ENCODE data around the gene MRGPRG. TPM values are rescaled to one million over a fixed set of nuclear protein-coding genes. Genes with fewer than 3 reads are reported as not detected.
A peak's percentile ranks its signal among the peaks of the same experiment; 100 is the strongest.

MRGPRG gene
- polyA plus RNA-seq, 2 of the 4 experiments (the other 2 are of a cell fraction): not detected

DNA sequence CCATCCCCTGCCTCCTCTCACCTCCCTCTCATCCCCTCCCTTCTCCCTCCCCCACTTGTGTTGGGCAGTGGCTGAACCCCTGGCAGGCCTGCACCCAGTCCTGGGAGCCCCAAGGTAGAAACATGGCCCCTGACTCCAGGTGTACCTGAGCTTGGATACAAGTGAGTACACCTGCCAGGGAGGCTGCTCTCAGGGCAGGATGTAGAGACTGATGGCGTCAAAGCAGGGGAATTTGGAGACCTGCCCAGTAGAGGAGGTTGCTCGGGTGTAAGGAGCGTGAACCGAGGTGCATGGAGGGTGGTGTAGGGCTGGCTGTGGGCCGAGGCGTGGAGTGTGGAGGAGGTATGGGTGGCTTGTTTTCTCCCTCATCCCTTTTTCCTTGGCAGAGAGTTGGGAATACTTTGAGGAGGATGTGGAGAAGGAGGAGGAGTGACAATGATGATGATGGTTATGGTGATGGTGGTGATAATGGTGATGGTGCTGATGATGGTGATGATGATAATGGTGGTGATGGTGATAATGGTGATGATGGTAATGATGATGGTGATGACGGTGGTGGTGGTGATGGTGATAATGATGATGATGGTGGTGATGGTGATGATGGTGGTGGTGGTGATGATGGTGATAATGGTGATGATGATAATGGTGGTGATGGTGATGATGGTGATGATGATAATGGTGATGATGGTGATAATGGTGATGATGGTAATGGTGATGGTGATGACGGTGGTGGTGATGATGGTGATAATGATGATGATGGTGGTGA is 12.3 kb downstream of the MRGPRG start:
- POLR2A ChIA-PET: no interaction called here

DNA sequence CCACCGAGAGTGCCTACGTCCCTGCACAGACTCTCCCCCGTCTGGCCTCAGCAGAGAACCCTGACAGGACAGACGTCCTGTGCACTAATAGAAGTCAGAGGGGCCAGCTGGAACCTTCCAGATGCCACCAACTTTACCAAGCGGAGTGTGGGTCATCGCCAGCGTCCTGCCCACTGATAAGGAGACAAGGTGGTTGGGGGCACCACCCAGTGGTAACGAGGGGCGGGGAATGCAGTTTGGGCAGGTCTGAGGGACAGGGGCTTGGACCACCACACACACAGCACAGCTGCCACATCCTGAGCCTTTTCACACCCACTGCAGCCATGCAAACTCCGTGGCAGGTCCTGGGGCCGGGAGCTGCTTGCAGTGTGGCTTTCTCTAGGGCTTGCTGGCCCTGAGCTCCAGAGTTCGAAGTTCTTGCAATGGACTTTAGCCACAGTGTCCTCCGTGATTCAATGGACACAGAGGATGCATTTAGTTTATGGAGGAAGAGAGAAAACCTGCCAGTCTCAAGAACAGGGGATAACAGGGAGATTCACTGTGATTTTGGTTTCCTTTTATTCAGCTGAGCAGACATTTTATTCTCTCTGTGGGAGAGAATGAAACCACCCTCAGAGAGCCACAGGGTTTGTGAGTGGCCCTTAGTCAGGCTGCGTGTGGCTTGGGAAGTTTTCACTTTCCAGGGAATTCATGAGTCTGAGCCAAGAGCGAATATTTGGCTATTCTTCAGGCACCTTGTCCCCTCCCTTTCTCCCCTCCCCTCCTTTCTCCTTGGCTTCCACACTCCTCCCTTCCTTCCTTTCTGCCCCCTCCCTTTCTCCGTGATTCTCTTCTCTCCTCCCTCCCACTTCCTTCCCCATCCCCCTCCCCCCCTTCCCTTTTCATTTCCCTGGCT is 13.1 kb downstream of the MRGPRG start:
- H3K4me2 ChIP-seq: peak overlapping the region; percentile 26; the same call in 1 of the 3 replicates
- POLR2A ChIA-PET: no interaction called here
- peak; percentile 47 for TF ChIP-seq MAFK (IDR thresholded peaks at IDR 0.05; ENCODE audit: partially characterized antibody)
- TF ChIP-seq HOXB5 (CRISPR knock-in tag; IDR thresholded peaks at IDR 0.05): no peak
- FAIRE-seq (no peak), ATAC-seq (no peak), DNase-seq (ENCODE audit: low read depth in 1 of 2, low spot score in 1 of 2) (no peak)
- H3K4me1 ChIP-seq: no peaks in the 10 kb centered on the region; the same call in 2 of the 3 replicates
- H3K4me3 ChIP-seq: no peak overlapping the region
- H3K27ac ChIP-seq: no peak overlapping the region
- 18% methylated on average over 11 of the region's 16 CpGs for WGBS (ENCODE audit: missing lambda C conversion rate)
- CTCF ChIA-PET: no interaction called here
- no peaks in the 10 kb centered on the region for H3K9me3 ChIP-seq

More for the DNA sequence above, 12.3 kb downstream of the MRGPRG start:
- Histone ChIP-seq H3K9me3 (peaks cover 2% of the 10 kb centered on the region; the same call in 2 of the 3 replicates), H3K4me3 (no peak overlapping the region), H3K27ac (no peak overlapping the region), H3K4me1 (no peaks in the 10 kb centered on the region; the same call in 2 of the 3 replicates), H3K4me2 (no peak overlapping the region)
- CTCF ChIA-PET: no interaction called here
- 49% methylated on average over 8 of the region's 8 CpGs for WGBS (ENCODE audit: missing lambda C conversion rate)
- ATAC-seq: no peak
- DNase-seq (ENCODE audit: low read depth in 1 of 2, low spot score in 1 of 2): no peak
- FAIRE-seq: peak; percentile 39
- no peak for TF ChIP-seq KDM1A (IDR thresholded peaks at IDR 0.05; ENCODE audit: low read depth)
- TF ChIP-seq NR3C1 (IDR thresholded peaks at IDR 0.05): no peak
- TF ChIP-seq, protein P1, sequence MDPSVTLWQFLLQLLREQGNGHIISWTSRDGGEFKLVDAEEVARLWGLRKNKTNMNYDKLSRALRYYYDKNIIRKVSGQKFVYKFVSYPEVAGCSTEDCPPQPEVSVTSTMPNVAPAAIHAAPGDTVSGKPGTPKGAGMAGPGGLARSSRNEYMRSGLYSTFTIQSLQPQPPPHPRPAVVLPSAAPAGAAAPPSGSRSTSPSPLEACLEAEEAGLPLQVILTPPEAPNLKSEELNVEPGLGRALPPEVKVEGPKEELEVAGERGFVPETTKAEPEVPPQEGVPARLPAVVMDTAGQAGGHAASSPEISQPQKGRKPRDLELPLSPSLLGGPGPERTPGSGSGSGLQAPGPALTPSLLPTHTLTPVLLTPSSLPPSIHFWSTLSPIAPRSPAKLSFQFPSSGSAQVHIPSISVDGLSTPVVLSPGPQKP (IDR thresholded peaks at IDR 0.05; ENCODE audit: low read depth, low read length): no peak
- TF ChIP-seq, protein P2, sequence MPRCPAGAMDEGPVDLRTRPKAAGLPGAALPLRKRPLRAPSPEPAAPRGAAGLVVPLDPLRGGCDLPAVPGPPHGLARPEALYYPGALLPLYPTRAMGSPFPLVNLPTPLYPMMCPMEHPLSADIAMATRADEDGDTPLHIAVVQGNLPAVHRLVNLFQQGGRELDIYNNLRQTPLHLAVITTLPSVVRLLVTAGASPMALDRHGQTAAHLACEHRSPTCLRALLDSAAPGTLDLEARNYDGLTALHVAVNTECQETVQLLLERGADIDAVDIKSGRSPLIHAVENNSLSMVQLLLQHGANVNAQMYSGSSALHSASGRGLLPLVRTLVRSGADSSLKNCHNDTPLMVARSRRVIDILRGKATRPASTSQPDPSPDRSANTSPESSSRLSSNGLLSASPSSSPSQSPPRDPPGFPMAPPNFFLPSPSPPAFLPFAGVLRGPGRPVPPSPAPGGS (IDR thresholded peaks at IDR 0.05): no peak
- no peak for TF ChIP-seq TFCP2L1 (CRISPR knock-in tag; IDR thresholded peaks at IDR 0.05)
- TF ChIP-seq, protein P3, sequence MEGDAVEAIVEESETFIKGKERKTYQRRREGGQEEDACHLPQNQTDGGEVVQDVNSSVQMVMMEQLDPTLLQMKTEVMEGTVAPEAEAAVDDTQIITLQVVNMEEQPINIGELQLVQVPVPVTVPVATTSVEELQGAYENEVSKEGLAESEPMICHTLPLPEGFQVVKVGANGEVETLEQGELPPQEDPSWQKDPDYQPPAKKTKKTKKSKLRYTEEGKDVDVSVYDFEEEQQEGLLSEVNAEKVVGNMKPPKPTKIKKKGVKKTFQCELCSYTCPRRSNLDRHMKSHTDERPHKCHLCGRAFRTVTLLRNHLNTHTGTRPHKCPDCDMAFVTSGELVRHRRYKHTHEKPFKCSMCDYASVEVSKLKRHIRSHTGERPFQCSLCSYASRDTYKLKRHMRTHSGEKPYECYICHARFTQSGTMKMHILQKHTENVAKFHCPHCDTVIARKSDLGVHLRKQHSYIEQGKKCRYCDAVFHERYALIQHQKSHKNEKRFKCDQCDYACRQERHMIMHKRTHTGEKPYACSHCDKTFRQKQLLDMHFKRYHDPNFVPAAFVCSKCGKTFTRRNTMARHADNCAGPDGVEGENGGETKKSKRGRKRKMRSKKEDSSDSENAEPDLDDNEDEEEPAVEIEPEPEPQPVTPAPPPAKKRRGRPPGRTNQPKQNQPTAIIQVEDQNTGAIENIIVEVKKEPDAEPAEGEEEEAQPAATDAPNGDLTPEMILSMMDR (IDR thresholded peaks at IDR 0.05): no peak
- TF ChIP-seq POLR2A (IDR thresholded peaks at IDR 0.05; ENCODE audit: low read length): no peak
- TF ChIP-seq CHD2 (IDR thresholded peaks at IDR 0.05; ENCODE audit: low read length, partially characterized antibody): no peak
- TF ChIP-seq, protein P4, sequence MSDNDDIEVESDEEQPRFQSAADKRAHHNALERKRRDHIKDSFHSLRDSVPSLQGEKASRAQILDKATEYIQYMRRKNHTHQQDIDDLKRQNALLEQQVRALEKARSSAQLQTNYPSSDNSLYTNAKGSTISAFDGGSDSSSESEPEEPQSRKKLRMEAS (IDR thresholded peaks at IDR 0.05): no peak
- TF ChIP-seq, protein P5, sequence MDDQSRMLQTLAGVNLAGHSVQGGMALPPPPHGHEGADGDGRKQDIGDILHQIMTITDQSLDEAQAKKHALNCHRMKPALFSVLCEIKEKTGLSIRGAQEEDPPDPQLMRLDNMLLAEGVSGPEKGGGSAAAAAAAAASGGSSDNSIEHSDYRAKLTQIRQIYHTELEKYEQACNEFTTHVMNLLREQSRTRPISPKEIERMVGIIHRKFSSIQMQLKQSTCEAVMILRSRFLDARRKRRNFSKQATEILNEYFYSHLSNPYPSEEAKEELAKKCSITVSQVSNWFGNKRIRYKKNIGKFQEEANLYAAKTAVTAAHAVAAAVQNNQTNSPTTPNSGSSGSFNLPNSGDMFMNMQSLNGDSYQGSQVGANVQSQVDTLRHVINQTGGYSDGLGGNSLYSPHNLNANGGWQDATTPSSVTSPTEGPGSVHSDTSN (IDR thresholded peaks at IDR 0.05): no peak
- TF ChIP-seq CBX8 (IDR thresholded peaks at IDR 0.05): no peak
- no peak for TF ChIP-seq SMC3 (IDR thresholded peaks at IDR 0.05)
- no peak for TF ChIP-seq MAFK (IDR thresholded peaks at IDR 0.05; ENCODE audit: partially characterized antibody)
